22Rv1 (cell line): ENCODE measurements around the gene PRKCE.

ENCODE experiments used
- H3K27ac ChIP-seq: fragments of 450-650 bp; 2 replicates; pipeline ENCODE4 v1.5.1; 2017
- ZFX ChIP-seq: fragments of 450-650 bp; IDR thresholded peaks from 2 replicates; pipeline ENCODE4 v1.6.1; 2017; ENCODE audit warnings: antibody characterized with exemption, borderline replicate concordance
- TF ChIP-seq, protein P1 (sequence below): fragments of 450-650 bp; IDR thresholded peaks from 2 replicates; pipeline ENCODE4 v1.5.1; 2017; ENCODE audit warnings: mild to moderate bottlenecking

PRKCE gene

DNA sequence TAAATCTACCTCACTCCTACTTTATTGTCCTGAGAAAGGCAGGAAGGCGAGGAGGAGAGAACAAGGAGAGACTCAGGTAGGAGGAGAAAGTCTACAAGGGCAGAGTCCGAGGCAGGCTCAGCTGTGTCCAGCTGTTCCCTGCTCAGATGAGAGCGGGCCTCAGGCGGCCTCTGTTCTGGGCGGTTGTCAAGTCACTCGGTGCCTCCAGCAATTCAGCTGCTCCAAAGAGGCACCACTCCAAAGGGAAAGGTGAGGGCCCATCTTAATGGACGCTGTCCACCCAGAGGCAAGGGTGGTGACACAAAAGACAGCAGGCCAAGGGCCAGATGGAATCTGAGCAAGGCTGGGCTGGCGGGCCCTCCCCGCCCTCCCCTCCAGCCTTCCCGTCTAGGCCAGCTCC lies 544.3 kb downstream of the PRKCE start:
- no peak overlapping the region for H3K27ac ChIP-seq
- TF ChIP-seq ZFX, result no peak
- TF ChIP-seq, protein P1, sequence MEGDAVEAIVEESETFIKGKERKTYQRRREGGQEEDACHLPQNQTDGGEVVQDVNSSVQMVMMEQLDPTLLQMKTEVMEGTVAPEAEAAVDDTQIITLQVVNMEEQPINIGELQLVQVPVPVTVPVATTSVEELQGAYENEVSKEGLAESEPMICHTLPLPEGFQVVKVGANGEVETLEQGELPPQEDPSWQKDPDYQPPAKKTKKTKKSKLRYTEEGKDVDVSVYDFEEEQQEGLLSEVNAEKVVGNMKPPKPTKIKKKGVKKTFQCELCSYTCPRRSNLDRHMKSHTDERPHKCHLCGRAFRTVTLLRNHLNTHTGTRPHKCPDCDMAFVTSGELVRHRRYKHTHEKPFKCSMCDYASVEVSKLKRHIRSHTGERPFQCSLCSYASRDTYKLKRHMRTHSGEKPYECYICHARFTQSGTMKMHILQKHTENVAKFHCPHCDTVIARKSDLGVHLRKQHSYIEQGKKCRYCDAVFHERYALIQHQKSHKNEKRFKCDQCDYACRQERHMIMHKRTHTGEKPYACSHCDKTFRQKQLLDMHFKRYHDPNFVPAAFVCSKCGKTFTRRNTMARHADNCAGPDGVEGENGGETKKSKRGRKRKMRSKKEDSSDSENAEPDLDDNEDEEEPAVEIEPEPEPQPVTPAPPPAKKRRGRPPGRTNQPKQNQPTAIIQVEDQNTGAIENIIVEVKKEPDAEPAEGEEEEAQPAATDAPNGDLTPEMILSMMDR, result no peak

DNA sequence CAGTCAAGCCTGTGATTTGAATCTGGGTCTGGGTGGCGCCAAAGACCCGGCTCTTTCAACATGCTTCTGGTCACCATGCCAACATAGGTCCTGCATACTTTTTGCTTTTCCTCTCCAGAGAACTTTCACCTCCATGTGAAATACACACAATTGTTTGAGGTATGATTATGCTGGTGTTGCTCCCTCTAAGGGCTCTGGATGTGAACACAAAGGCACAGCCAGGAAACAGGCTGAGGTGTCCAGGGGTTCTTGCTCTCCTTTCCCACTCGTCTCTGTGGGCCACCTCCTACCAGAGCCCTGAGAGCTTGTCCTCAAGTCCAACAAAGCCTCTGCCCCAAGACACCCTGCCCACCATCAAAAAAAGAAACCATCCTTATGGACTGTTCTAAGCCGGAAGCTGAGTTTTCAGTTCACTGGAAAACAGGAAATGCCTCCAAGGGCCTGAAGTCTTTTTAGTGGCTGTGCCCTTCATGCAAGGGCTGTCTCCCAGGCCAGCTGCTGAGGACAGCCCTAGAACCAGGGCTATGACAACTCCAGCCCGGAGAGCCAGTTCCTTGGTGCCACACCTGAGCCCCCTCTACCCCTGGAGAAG lies 545.5 kb downstream of the PRKCE start:
- H3K27ac ChIP-seq, result no peak overlapping the region

GRCh38 chr2:46197672-46198071 lies 546.2 kb downstream of the PRKCE start:
- no peak for TF ChIP-seq ZFX
- TF ChIP-seq, protein P1, result no peak
- H3K27ac ChIP-seq, result no peak overlapping the region

More for the DNA sequence above, 545.5 kb downstream of the PRKCE start:
- TF ChIP-seq, protein P1, result no peak
- no peak for TF ChIP-seq ZFX

GRCh38 chr2:46198164-46198883 lies 546.8 kb downstream of the PRKCE start:
- TF ChIP-seq, protein P1, result no peak
- no peak for TF ChIP-seq ZFX
- H3K27ac ChIP-seq, result no peak overlapping the region

- no peak for TF ChIP-seq ZFX
- TF ChIP-seq, protein P1, result no peak
- no peak overlapping the region for H3K27ac ChIP-seq
Measured at GRCh38 chr2:46198966-46199365, 547.5 kb downstream of the PRKCE start.

DNA sequence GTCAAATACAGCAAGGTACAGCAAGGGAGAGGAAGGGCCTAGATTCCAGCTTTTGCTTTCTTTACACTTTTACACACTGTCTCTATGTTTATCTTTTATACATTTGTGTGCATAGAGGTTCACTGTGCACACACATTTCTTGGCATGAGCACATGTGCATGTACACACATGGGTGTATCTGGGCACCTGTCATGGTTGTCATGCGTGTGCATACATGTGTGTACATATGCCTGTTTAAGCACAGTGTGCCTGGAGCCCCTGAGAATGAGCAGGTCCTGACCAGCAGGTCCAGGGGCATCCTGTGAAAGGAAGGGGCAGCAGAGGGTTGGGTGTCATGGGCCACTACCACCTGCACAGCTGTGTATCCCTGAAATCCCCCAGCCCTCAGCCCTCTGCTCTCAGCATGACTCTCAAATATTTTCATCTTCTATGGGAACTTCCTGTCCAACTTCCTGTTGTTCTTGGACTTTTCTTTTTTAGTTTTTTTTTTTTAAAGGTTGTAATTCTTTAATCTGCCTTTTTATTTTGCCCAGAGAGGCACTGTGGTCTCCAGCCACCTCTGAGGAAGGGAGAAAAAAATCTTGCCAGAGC lies 548.7 kb downstream of the PRKCE start:
- no peak overlapping the region for H3K27ac ChIP-seq
- TF ChIP-seq ZFX, result no peak
- TF ChIP-seq, protein P1, result no peak
